ENCODE measurements around the gene SMCO4.
"Not testable (repeated sequence)": the region's sequence is repeated elsewhere in the genome, so short reads cannot be mapped to it uniquely, and the experiment has no call there.

The SMCO4 gene

GRCh38 chr11:93543292-93543977 is at the start of gene SMCO4:
TSS of gene SMCO4 (minus strand) at chr11:93543391. CDS start at chr11:93479189, 64,202 bp downstream.
- DNase-seq (ENCODE audit: low read depth in 2 of 2): peak; percentile 35 to 74

GRCh38 chr11:93591247-93591898 is 48.2 kb upstream of the SMCO4 start:
- DNase-seq (ENCODE audit: low read depth in 2 of 2): no peak

GRCh38 chr11:93589347-93589746 is 46.2 kb upstream of the SMCO4 start:
- no peak for DNase-seq (ENCODE audit: low read depth in 2 of 2)

GRCh38 chr11:93587858-93588581 is 44.8 kb upstream of the SMCO4 start:
- DNase-seq (ENCODE audit: low read depth in 2 of 2): no peak

GRCh38 chr11:93587425-93587824 is 44.2 kb upstream of the SMCO4 start:
- DNase-seq (ENCODE audit: low read depth in 2 of 2): not testable (repeated sequence)

GRCh38 chr11:93585758-93586157 is 42.6 kb upstream of the SMCO4 start:
- no peak for DNase-seq (ENCODE audit: low read depth in 2 of 2)

- DNase-seq (ENCODE audit: low read depth in 2 of 2): no peak
These were observed 40.3 kb upstream of the SMCO4 start for GRCh38 chr11:93583490-93583889.

- DNase-seq (ENCODE audit: low read depth in 2 of 2): no peak
These were observed 36.1 kb upstream of the SMCO4 start for GRCh38 chr11:93579187-93579751.

- DNase-seq (ENCODE audit: low read depth in 2 of 2): no peak
These were observed 34.1 kb upstream of the SMCO4 start for GRCh38 chr11:93577286-93577685.

- not testable (repeated sequence) for DNase-seq (ENCODE audit: low read depth in 2 of 2)
These were observed 33.7 kb upstream of the SMCO4 start for GRCh38 chr11:93576870-93577269.

- no peak for DNase-seq (ENCODE audit: low read depth in 2 of 2)
These were observed 31.5 kb upstream of the SMCO4 start for GRCh38 chr11:93574638-93575220.

GRCh38 chr11:93573184-93573583 is 30.0 kb upstream of the SMCO4 start:
- DNase-seq (ENCODE audit: low read depth in 2 of 2): no peak

- no peak for DNase-seq (ENCODE audit: low read depth in 2 of 2)
These were observed 29.4 kb upstream of the SMCO4 start for GRCh38 chr11:93572621-93573020.

- no peak for DNase-seq (ENCODE audit: low read depth in 2 of 2)
These were observed 29.0 kb upstream of the SMCO4 start for GRCh38 chr11:93572171-93572570.

- no peak for DNase-seq (ENCODE audit: low read depth in 2 of 2)
These were observed 28.4 kb upstream of the SMCO4 start for GRCh38 chr11:93571612-93572011.

GRCh38 chr11:93570759-93571413 is 27.7 kb upstream of the SMCO4 start:
- DNase-seq (ENCODE audit: low read depth in 2 of 2): no peak

GRCh38 chr11:93569496-93569895 is 26.3 kb upstream of the SMCO4 start:
- no peak for DNase-seq (ENCODE audit: low read depth in 2 of 2)

GRCh38 chr11:93568726-93569125 is 25.5 kb upstream of the SMCO4 start:
- DNase-seq (ENCODE audit: low read depth in 2 of 2): no peak

GRCh38 chr11:93567401-93567895 is 24.3 kb upstream of the SMCO4 start:
- no peak for DNase-seq (ENCODE audit: low read depth in 2 of 2)

- no peak for DNase-seq (ENCODE audit: low read depth in 2 of 2)
These were observed 21.7 kb upstream of the SMCO4 start for GRCh38 chr11:93564895-93565294.

- no peak for DNase-seq (ENCODE audit: low read depth in 2 of 2)
These were observed 20.7 kb upstream of the SMCO4 start for GRCh38 chr11:93563857-93564256.

Measured in stimulated activated CD4-positive, alpha-beta T cell treated with anti-CD3 and anti-CD28 coated beads, Interleukin-12 subunit alpha, Interleukin-12 subunit beta, amount 100 ng/mL, for 24 hours (primary cell).